Measurements from ENCODE around the gene YLPM1.

DNA sequence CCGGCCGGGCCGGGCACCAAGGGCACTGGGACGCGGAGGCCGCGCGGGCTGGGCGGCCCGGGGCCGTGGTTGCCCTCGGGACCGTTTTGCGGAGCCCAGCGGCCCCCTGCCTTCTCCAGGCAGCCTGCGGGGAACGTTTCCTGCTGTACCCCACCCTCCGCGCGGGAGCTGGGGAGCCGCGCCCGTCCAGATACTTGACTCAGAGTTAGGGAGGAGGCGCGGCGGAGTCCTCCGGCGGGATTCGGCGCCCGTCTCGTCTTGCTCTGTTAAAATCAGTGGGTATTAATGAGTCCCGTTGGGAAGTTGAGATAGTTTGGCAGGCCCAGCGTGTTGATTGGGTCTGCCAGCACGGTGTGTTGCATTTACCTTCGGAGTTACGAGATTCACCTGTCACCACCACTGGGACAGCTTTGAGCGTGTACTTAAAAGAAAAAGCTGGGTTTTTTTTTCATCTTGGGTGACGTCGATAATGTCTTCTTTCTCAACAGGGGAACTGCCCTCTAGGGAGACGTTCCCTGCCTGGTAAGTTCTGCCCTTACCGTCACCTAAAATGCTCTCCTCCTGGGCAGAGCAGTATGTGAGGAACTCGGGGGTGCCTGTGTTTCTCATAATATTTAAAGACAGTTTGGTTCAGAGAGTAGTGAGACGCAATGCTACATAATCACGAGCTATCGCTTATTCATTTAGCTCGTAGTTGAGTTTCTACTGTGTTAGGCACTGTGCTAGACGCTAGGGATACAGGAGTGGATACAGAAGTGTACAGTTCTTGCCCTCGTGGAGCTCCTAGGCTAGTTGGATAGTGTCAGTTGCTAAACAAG, 119.2 kb downstream of the YLPM1 start:
- TF ChIP-seq, protein P1, sequence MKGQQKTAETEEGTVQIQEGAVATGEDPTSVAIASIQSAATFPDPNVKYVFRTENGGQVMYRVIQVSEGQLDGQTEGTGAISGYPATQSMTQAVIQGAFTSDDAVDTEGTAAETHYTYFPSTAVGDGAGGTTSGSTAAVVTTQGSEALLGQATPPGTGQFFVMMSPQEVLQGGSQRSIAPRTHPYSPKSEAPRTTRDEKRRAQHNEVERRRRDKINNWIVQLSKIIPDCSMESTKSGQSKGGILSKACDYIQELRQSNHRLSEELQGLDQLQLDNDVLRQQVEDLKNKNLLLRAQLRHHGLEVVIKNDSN (IDR thresholded peaks at IDR 0.05; ENCODE audit: borderline replicate concordance, extremely low read length, insufficient read depth, low read depth, low read length), result no peak
- no peak for TF ChIP-seq RAD21 (IDR thresholded peaks at IDR 0.05; ENCODE audit: insufficient read depth, low read depth, low read length)
- no peak for TF ChIP-seq BRCA1 (IDR thresholded peaks at IDR 0.05; ENCODE audit: low read depth, low read length)
